ENCODE measurements around the gene PSMD12.

The PSMD12 gene

GRCh38 chr17:67386965-67387551 lies 20.7 kb upstream of the PSMD12 start:
- DNase-seq (ENCODE audit: low read depth) = peak; percentile 21

DNA sequence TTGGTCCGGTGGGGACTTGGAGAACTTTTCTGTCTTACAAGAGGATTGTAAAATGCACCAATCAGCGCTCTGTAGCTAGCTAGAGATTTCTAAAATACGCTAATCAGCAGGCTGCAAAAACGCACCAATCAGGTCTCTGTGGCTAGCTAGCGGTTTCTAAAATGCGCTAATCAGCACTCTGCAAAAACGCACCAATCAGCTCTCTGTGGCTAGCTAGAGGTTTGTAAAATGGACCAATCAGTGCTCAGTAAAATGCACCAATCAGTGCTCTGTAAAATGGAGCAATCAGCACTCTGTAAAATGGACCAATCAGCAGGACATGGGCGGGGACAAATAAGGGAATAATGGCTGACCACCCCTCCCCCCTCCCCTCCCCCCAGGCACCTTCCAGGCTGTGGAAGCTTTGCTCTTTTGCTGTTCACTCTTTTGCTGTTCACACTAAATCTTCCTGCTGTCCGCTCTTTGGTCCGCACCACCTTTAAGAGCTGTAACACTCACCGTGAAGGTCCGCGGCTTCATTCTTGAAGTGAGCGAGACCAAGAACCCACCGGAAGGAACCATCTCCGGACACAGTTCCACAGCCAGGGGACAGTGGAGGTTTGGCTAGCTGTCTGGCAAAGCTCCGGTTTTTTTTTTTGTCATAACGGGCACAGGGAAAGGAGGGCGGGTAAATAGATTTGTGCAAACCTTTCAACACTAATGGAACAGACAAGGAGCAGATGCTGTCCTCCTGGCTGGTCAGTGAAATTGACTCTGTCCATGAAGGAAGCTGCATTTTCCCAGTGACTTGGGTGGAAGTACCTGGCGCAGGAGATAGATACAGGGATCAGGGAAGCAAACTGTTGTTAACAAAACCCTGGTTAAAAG lies 19.0 kb upstream of the PSMD12 start:
- DNase-seq (ENCODE audit: low read depth) = no peak

- DNase-seq (ENCODE audit: low read depth) = no peak
Observed at GRCh38 chr17:67381929-67382257, 15.5 kb upstream of the PSMD12 start.

DNA sequence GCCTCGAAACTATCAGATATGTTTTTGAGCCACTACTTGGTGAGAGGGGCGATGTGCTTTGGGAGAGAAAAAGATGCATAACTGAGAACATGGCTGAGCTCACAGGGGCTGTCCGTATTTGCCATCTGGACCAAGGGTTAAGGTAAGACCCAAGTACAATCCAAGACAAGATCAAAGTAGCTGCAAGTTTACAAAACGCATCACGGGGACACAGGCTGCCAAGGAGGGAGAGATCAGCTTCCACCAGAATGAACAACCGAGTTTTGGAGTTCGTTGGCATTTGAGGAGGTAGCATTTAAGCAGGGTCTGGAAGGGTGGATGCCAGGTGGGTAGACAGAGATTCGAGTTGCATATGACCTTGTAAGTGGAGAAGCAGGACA lies 12.9 kb upstream of the PSMD12 start:
- DNase-seq (ENCODE audit: low read depth) = no peak

DNA sequence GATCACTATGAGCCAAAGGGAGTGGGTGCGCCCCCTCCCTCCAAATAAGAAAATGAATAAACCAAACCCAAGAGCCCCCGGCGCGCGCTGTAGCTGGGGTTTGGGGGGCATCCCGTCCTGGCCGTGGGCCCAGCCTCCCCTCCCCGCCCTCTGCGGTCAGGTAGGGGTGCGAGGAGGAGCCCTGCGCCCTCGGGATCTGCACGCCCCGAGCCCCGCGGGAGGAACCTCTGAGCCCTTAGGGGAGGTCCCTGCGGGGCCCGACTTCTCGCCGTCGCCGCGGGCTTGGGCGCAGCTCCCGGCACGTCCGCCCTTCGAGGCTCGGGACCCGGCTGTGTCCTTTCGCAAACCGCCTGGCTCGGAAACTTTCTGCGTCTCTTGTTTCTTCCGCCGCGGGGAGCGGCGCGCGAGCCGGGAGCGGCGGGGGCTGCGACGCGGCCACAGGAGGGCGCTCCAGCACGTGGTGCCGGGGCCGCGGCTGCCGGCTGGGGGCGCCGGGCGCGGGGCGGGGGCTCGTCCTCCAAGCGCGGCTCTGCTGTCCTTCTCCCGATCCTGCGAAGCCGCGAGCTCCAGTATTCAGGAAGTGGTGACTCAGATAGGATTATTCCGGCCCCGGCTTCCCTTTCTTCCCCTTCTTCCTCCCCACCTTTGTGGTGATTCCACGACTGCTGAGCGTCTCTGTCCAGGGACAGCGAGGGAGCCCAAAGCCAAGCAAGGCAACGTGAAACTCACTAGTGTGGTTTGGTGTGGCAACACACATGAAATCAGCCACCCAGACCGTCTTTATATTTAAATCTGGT lies 12.3 kb upstream of the PSMD12 start:
- DNase-seq (ENCODE audit: low read depth) = peak; percentile 56

DNA sequence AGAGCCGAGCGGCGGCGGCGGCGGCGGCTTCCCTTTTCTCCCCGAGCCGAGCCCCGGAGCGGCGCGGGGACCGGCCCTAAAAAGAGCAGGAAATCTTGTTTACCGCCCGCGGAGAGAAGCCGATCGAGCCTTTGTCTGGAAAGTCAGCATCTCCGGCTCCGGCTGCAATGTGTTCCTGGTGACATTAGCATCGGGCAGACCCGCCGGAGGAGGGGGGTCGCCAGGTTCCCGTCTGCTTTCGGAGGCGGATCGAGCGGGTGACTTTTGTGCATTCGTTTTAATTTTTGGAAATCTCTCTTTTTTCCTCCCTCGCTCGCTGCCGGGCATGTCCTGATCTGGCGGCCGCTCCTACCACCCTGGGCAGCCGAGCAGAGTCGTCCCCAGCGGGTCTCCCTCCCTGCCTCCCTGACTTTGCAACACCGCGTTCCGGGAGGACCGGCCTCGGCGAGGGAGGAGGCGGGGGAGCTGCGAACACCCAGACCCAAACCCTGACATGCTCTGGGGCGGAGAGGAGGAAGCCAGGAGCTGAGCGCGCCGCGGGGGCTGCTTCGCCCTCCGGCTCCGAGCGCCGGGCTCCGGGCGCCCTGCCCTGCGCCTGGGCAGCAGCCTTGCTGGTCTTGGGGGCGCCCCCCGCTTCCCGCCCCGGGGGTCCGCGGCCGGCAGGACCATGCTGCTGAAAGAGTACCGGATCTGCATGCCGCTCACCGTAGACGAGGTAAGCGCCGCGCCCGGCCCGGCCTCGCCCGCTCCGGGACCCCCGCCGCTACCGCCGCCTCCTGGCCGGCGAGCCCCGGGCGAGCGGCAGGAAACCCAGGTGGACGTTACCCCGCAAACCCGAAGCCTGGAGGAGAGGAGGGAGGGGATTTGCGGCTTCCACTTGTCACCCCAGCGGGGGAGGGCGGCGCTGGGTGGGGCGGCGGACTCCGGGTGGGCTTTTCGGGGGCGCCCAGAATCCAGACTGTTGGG lies 11.4 kb upstream of the PSMD12 start:
- peak; percentile 28 for DNase-seq (ENCODE audit: low read depth)

DNA sequence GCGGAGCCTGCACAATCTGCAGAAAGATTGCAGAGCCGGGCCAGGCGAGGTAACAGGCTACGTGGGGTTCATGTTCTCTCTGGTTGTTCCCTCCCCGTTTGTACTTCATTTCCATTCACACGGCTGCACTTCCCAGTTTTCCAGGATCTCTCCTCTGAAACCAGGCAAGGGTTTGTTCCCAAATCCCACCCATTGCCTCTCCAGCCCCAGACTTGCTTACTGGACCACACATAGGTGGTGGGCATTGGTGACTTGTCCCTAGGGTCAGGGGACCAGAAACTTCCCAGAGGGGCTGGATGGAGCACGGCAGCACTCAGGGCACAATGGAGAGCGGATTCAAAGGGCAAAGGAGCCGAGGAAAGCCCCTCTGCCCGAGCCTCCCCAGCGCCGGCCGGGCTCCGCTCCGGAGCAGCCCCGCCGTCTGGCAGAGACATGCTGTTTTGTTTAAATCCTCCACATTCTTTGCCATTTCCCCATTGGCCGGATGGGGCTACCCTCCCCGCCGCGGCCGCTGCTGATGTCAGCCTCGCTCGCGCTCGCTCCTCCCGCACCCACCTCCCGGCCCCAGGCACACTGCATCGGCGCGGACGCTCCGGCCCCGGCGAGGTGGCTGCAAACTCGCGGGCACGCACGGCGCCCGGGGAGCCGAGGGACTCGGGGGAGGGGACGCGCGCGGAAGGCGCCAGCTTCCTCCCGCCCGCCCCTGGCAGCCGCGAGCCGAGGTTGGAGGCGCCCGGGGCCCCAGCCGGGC lies 10.5 kb upstream of the PSMD12 start, which contains the start of gene PITPNC1:
Gene PITPNC1 (plus strand): TSS at position 545 of the 751 bp plus-strand sequence.
- peak; percentile 78 for DNase-seq (ENCODE audit: low read depth)

- DNase-seq (ENCODE audit: low read depth) = peak; percentile 49
Observed at GRCh38 chr17:67376415-67376736, 10.0 kb upstream of the PSMD12 start.

GRCh38 chr17:67375716-67376115 lies 9.3 kb upstream of the PSMD12 start:
- DNase-seq (ENCODE audit: low read depth) = no peak

GRCh38 chr17:67375054-67375427 lies 8.7 kb upstream of the PSMD12 start:
- no peak for DNase-seq (ENCODE audit: low read depth)

DNA sequence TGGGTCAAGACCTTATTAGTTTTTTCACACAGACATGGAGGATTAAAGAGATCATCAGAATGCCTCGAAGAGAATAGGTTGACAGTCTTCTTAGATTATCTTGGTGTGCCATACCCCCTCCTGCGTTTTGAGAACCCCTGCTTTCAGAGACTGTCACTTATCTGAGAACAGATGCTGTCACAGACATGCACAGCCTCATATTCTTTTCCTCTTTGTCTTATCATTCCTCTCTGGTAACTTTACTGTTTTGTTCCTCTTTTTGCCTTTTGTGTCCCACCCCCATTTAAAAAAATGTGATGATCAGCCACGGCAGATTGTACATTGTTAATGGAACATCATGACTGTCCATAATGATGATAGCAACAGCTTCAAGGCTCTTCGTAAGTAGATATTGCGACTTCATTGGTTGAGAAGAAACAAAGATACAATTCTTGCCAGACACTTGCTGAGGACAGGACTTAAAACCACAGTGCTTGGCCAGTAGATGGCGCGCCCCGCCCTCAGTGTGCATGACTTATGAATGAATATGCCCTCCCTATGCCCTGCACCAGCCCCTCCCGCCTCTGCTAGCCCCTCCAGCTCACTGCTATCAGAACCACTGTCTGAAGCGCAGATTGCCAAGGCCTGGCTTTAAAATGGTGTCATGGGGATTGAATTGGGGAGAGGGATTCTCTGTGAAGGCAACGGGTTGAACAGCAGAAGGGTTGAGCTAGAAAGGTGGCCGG lies 8.1 kb upstream of the PSMD12 start:
- DNase-seq (ENCODE audit: low read depth) = peak; percentile 72

DNA sequence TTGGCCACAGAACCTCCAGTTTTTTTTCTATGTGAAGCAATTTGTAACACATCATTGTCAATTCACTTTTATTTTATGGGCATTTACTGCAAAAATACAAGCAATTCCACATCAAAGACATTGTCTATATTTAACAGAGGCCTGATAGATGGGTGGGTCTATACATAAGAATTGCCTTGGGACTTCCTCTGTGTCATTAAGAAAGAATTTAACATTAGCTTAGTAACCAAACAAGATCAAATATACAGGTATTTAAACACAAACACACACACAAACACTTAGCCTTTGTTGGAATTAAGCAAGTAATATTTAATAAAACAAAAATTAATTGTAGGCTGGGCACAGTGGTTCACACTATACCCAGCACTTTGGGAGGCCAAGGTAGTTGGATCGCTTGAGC lies 6.4 kb upstream of the PSMD12 start:
- no peak for DNase-seq (ENCODE audit: low read depth)

- no peak for DNase-seq (ENCODE audit: low read depth)
Observed at GRCh38 chr17:67369676-67370075, 3.3 kb upstream of the PSMD12 start.

DNA sequence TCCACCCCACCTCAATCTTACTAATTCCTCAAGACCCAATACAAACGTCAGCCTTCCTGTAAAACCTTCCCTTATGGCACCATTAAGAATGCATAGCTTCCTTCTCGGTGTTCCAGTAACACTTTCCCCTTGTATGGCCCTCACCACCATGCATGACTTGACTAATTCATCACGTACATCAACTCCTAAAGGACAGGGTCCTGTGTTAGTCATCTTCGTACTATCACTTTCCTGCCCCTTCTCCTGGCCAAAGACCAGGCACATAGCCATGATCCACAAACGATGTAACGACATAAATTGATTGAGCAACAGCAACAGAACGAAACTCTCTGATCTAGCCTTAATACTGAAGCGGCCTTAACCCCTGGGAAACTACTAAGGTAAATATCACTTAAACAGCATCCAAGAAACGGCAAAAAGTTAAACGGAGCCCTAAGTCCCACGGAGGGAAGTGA lies 612 bp downstream of the PSMD12 start:
- peak; percentile 61 for DNase-seq (ENCODE audit: low read depth)

DNA sequence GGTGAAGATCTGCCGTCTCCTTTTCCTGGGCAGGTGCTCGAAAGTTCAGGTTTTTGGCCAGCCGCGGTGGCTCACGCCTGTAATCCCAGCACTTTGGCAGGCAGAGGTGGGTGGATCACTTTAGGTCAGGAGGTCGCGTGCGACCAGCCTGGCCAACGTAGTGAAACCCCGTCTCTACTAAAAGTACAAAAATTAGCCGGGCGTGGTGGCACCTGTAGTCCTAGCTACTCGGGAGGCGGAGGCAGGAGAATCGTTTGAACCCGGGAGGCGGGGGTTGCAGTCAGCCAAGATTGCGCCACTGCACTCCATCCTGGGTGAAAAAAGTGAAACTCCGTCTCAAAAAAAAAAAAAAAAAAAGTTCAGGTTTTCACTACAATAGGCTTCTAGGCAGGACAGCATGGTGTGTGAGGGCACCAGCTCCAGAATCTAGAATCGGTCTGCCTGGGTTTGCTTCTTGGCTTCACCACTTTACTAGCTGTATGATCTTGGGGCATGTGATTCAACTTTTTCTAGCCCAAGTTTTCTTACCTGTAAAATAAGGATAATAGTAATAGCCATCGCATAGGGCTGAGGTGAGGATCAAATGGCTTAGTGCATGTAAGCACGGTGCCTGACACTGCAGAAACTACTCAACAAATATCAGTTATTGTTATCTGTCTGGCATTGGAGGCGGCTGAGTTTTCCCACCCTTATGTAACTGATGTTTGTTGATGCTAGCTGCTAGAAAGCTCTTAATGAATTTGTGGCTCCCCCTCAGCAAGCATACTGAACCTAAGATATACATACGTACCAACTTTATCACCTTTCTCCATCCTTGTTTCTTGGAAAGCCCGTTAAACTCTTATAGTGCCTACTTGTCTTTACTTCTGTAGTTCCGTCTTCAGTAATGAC lies 1.3 kb downstream of the PSMD12 start:
- DNase-seq (ENCODE audit: low read depth) = no peak

GRCh38 chr17:67362173-67362572 lies 4.2 kb downstream of the PSMD12 start:
- no peak for DNase-seq (ENCODE audit: low read depth)

DNA sequence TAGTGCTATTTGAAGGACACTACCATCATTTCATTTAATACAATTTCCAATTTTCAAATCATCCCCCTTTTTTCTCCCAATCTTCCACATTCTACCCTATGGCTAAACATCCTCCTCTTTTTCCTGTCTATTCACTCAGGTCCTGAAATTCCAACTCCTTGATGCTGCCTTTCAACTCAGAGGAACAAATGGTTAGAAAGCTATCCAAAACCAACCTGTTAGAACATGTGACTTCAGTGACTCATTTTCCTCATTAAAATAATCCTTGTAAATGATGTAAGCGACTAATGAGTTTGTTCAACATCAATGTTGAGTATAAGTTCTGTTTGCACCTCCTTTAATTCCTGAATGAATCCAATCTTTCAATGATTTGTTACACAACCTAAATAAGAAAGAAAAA lies 5.5 kb downstream of the PSMD12 start:
- DNase-seq (ENCODE audit: low read depth) = no peak

DNA sequence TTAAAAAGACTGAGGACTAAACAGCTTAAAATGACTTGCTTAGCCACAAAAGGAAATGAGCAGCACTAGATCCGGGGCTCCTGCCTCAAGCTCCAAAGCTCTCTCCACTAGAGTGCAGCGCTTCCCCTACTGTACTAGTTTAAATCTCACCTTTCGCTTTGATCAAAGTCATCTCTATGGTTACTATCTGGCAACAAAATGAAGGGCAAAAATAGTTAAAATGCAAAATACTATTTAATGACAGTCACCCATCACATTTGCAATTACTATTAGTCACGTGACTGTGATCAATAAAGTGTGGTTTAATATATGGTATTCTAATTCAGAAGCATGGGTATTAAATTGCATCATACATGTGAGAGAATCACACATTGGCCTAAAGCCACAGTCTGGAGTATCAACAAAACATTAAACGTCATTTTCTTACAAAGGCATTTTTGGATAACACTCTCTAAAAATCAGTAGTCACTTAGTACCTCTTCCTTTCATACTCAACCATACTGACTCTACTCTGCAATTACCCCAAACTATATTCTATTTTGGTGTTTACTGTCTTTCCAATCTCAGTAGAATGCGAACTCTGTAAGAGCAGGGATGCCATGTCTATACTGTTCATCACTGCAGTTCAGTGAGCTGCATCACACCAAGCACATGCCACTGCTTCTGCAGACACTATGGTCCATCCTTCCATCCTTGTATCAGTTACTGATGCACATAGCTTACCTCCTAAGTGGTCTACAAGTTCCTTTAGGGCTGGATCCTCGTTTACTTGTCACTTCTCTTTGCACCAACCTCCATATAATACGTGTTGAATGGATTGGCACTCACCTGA lies 6.2 kb downstream of the PSMD12 start:
- peak; percentile 27 for DNase-seq (ENCODE audit: low read depth)

DNA sequence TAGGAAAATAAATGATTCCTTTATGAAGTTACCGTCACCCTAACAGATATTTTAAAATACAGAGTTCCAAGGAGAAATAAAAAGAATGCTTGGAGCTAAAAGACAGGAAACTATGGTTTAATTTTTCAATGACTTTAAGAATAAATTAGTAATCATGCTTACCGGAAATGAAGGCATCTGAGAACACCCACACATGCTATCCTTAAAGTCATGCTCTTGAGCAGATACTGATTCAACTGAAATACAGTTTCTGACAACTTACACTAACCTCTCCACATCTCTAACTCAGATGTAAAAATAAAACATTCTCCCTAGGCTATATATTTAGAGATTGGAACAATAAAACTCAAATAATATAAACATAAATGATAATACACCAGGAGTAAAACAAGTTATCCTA lies 7.8 kb downstream of the PSMD12 start:
- DNase-seq (ENCODE audit: low read depth) = no peak
